Measurements from ENCODE around the gene RBM14.

The RBM14 gene

GRCh38 chr11:66641834-66642233 is 25.4 kb downstream of the RBM14 start:
- in situ Hi-C loops (cut with MboI; ENCODE audit: low sequenced_read_pairs, unreplicated experiment): no loop called here
- DNase-seq (ENCODE audit: low spot score): no peak
- TF ChIP-seq, protein P1, sequence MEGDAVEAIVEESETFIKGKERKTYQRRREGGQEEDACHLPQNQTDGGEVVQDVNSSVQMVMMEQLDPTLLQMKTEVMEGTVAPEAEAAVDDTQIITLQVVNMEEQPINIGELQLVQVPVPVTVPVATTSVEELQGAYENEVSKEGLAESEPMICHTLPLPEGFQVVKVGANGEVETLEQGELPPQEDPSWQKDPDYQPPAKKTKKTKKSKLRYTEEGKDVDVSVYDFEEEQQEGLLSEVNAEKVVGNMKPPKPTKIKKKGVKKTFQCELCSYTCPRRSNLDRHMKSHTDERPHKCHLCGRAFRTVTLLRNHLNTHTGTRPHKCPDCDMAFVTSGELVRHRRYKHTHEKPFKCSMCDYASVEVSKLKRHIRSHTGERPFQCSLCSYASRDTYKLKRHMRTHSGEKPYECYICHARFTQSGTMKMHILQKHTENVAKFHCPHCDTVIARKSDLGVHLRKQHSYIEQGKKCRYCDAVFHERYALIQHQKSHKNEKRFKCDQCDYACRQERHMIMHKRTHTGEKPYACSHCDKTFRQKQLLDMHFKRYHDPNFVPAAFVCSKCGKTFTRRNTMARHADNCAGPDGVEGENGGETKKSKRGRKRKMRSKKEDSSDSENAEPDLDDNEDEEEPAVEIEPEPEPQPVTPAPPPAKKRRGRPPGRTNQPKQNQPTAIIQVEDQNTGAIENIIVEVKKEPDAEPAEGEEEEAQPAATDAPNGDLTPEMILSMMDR (IDR thresholded peaks at IDR 0.05; ENCODE audit: borderline replicate concordance, control extremely low read depth, extremely low read depth, insufficient read depth, missing control alignments): no peak

- TF ChIP-seq, protein P1 (IDR thresholded peaks at IDR 0.05; ENCODE audit: borderline replicate concordance, control extremely low read depth, extremely low read depth, insufficient read depth, missing control alignments): no peak
- in situ Hi-C loops (cut with MboI; ENCODE audit: low sequenced_read_pairs, unreplicated experiment): no loop called here
- DNase-seq (ENCODE audit: low spot score): no peak
These were observed 27.5 kb downstream of the RBM14 start for GRCh38 chr11:66643745-66644437.

GRCh38 chr11:66646828-66647227 is 30.4 kb downstream of the RBM14 start:
- no peak for DNase-seq (ENCODE audit: low spot score)
- in situ Hi-C loops (cut with MboI; ENCODE audit: low sequenced_read_pairs, unreplicated experiment): no loop called here
- TF ChIP-seq, protein P1 (IDR thresholded peaks at IDR 0.05; ENCODE audit: borderline replicate concordance, control extremely low read depth, extremely low read depth, insufficient read depth, missing control alignments): no peak

DNA sequence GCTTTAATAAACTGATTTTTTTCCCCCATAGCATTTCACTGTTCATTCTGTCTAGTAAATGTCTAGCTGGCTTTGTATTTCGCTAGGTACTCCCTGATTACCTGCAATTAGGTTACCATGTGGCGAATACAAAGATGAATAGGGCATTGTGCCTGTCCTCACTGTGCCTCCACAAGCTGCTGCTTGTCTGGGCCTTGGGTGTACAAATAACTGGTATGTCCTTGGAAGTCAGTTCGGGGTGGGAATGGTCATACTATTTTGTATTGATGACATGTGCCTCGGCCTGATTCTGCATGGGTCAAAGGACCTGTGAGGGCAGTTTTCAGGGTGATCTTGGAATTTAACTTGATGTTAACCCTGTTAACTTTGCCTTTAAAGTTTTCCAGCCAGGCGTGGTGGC is 33.5 kb downstream of the RBM14 start:
- no peak for DNase-seq (ENCODE audit: low spot score)
- in situ Hi-C loops (cut with MboI; ENCODE audit: low sequenced_read_pairs, unreplicated experiment): no loop called here
- TF ChIP-seq, protein P1 (IDR thresholded peaks at IDR 0.05; ENCODE audit: borderline replicate concordance, control extremely low read depth, extremely low read depth, insufficient read depth, missing control alignments): no peak

DNA sequence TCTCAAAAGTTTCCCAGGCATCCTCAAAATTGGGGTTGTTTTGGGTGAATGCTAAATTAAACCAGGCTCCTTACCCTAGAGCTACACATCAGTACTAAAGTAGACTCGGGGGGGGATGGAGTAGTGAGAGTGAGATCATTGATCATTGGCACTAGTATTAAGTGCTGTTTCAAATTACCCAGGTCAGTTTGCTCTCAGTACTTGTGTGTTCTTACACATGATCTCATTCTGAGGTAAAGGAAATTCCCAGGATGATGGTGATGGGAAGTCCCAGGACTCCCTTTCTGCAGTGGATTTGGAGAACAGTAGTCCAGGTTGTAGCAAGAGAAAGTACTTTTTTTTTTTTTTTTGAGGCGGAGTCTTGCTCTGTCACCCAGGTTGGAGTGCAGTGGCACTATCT is 34.6 kb downstream of the RBM14 start:
- in situ Hi-C loops (cut with MboI; ENCODE audit: low sequenced_read_pairs, unreplicated experiment): no loop called here
- TF ChIP-seq, protein P1 (IDR thresholded peaks at IDR 0.05; ENCODE audit: borderline replicate concordance, control extremely low read depth, extremely low read depth, insufficient read depth, missing control alignments): no peak
- no peak for DNase-seq (ENCODE audit: low spot score)

DNA sequence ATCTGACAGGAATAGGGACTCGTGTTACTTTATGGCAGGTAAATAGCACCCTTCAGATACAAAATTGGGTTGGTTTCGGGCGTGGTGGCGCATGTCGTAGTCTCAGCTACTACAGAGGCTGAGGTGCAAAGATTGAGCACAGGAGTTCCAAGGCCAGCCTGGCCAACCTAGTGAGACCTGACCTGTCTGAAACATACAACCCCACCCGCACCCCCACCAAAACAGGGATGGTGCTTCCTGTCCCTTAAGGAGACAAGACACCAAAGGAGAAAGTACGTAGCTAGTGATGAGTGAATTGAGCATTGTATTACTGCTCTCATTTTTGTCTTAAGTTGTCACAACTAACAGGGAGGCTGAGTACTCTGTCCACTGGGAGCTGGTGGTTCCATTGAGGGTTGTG is 36.2 kb downstream of the RBM14 start:
- TF ChIP-seq, protein P1 (IDR thresholded peaks at IDR 0.05; ENCODE audit: borderline replicate concordance, control extremely low read depth, extremely low read depth, insufficient read depth, missing control alignments): no peak
- no peak for DNase-seq (ENCODE audit: low spot score)
- in situ Hi-C loops (cut with MboI; ENCODE audit: low sequenced_read_pairs, unreplicated experiment): no loop called here
